NCI-H2196 treated with DMSO at 0.1 percent for 48 hours (cell line): ENCODE measurements around the gene FBXO40.

Experiments used
- DNase-seq: peaks from one replicate; lab custom pipeline; 2025; ENCODE audit not compliant: unreplicated experiment; lab: John Stamatoyannopoulos, UW

FBXO40 gene

DNA sequence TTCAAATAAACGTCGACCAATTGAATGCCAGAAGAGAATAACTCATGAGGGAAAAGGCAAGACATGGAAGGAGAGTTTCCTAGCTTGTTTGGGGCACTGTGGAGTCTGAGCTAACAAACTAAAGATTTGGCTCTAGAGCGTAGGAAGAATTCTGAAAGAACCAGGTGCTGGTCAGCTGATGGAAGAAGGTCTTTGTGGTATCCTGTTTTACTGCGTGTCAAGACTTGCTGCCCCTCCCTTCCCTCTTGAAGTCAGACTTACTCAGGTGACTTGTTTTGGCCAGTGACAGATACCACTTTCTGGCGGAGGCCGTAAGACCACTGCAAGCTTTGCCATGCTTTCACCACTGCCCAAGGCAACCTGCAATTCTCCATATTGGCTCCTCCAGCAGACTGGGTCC, 68.2 kb downstream of the FBXO40 start:
- no peak for DNase-seq

GRCh38 chr3:121662742-121663141, 69.6 kb downstream of the FBXO40 start:
- no peak for DNase-seq

DNA sequence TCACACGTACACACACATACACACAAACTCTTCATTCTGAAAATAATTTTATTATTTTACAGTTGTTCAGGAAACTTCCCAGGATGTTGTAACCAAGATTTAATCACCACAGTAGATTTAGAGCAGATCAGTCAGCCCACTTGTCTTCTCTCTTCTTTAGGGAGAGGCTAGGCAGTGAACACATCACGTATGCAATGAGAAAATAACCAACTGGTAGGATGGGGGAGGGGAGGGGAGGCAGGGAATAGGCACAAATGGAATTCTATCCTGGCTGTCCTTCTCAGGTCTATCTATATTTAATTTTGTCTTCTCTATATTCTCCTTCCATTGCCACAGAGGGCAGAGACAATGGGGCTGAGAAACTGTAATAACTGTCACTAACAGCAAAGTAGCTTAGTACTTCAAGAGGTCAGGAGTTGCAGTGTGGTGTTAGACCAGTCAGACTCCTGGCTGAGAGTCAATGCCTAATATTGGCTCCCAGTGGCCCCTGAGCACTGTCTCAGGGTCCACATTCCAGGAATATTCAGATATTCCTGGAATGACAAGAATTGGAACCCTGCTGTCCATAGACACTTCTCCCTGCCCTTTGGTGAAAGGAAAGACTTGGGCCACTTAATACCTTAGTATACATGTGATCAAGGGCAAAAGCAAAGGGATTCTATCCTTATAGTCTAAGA, 70.1 kb downstream of the FBXO40 start:
- DNase-seq: no peak

DNA sequence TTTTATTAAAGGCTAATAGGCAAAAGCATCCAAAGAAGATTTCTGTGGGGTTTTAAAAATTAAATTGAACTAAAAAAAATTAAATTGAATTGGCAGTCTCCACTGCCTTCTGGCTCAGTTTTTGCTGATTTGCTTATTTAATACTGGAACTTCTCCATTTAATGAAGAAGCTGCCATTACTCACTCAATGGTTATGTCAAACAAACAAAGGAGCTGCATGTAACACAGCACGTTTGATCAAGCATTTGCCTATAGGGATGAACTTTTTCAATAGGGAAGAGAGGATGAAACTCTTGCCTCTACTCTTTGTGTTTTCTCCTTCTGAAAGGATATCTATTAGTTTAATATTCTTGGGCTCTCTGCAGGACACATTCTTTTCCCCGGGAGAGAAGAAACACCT, 72.3 kb downstream of the FBXO40 start:
- DNase-seq: no peak

DNA sequence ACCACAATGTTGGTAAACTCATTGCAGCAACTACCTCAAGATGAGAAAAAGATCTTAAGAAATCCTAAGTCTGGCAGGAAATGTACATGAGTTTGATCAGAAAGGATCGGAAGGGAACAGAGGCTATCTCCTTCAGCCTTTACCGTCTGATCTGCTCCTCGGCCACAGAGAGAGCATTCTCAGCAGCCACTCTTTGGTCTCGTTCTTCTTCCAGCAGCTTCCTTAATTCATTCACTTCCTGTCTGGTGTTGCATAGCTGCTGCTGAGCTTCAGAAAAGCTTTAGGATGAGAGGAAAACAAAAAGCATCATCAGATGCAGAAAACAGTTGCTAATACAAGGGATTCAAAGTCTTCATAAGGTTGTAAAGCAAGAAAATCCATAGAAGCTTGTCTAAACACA, 74.2 kb downstream of the FBXO40 start:
- DNase-seq: no peak

- DNase-seq: no peak
These were observed 77.5 kb downstream of the FBXO40 start for GRCh38 chr3:121670676-121671075.

DNA sequence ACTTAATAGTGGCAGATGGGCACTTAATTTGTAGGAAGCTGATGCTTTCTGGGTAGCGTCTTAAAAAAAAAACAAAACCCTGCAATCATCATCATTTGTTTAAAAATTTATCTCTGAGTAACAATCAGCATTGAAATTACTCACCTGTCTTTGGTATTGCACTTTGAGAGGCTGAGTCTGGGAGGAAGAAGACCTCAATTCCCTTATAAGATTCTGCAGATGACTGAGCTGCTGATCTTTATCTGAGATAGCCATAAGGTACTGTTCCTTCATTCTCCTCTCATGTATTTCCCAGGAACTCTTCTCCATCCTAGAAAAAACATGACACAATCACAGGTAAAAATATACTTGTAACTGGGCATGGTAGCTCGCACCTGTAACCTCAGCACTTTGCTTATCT, 84.0 kb downstream of the FBXO40 start:
- DNase-seq: no peak
